GM23338 (cell line): ENCODE data around the gene KLF2. TPM values are rescaled to one million over a fixed set of nuclear protein-coding genes. Genes with fewer than 3 reads are reported as not detected.

Source experiments
- ATAC-seq: fragments of 200-7000 bp; cut with Tn5 transposase; 3 replicates; pipeline ENCODE4 v1.9.1; 2020
- DNase-seq: peaks from one replicate; pipeline ENCODE4 v3.0.0-alpha.2; 2015; ENCODE audit warnings: low spot score
- H2AFZ ChIP-seq: fragments of 200-600 bp; sonication (generic); 2 replicates; pipeline ENCODE4 v1.8.0; 2016; ENCODE audit warnings: antibody characterized with exemption, mild to moderate bottlenecking, moderate library complexity
- H3F3A ChIP-seq: fragments of 200-600 bp; sonication (generic); replicated peaks from 2 replicates; pipeline ENCODE4 v1.8.0; 2017; ENCODE audit warnings: antibody characterized with exemption, mixed run types, low read depth
- H3K27ac ChIP-seq: fragments of 200-600 bp; sonication (generic); 2 replicates; pipeline ENCODE4 v1.6.1; 2016; ENCODE audit warnings: low read depth
- H3K27me3 ChIP-seq: fragments of 200-600 bp; sonication (generic); 2 replicates; pipeline ENCODE4 v1.8.0; 2016; ENCODE audit warnings: mild to moderate bottlenecking, mixed run types, moderate library complexity; ENCODE audit not compliant: insufficient read depth
- H3K36me3 ChIP-seq: fragments of 200-600 bp; sonication (generic); 2 replicates; pipeline ENCODE4 v1.8.0; 2016; ENCODE audit warnings: mild to moderate bottlenecking; ENCODE audit not compliant: insufficient read depth
- H3K4me1 ChIP-seq: fragments of 200-600 bp; sonication (generic); 2 replicates; pipeline ENCODE4 v1.8.0; 2016; ENCODE audit warnings: mild to moderate bottlenecking, moderate library complexity; ENCODE audit not compliant: insufficient read depth
- H3K4me2 ChIP-seq: fragments of 200-600 bp; sonication (generic); 2 replicates; pipeline ENCODE4 v1.7.1; 2017; ENCODE audit warnings: mixed run types
- H3K4me3 ChIP-seq: fragments of 200-600 bp; sonication (generic); 2 replicates; pipeline ENCODE4 v1.6.1; 2016; ENCODE audit warnings: mixed run types
- H3K79me2 ChIP-seq: fragments of 200-600 bp; sonication (generic); replicated peaks from 2 replicates; pipeline ENCODE4 v1.8.0; 2017; ENCODE audit warnings: mild to moderate bottlenecking; ENCODE audit not compliant: insufficient read depth
- H3K9me2 ChIP-seq: fragments of 200-600 bp; sonication (generic); 2 replicates; pipeline ENCODE4 v1.8.0; 2017; ENCODE audit not compliant: insufficient read depth
- H4K20me1 ChIP-seq: fragments of 200-600 bp; sonication (generic); replicated peaks from 2 replicates; pipeline ENCODE4 v1.8.0; 2017; ENCODE audit warnings: mild to moderate bottlenecking; ENCODE audit not compliant: insufficient read depth
- H3K27ac Mint-ChIP-seq: 2 replicates; pipeline ENCODE4 v1.8.0; 2020; ENCODE audit warnings: inconsistent platforms, mild to moderate bottlenecking, moderate library complexity, mixed read lengths
- H3K27me3 Mint-ChIP-seq: 3 replicates; pipeline ENCODE4 v1.8.0; 2022; ENCODE audit warnings: low read depth, mild to moderate bottlenecking, moderate library complexity, mixed read lengths, inconsistent platforms; ENCODE audit not compliant: insufficient read depth, poor library complexity
- H3K36me3 Mint-ChIP-seq: 3 replicates; pipeline ENCODE4 v1.8.0; 2021; ENCODE audit warnings: low read depth, mild to moderate bottlenecking, inconsistent platforms, moderate library complexity, mixed read lengths
- H3K4me1 Mint-ChIP-seq: 3 replicates; pipeline ENCODE4 v1.8.0; 2020; ENCODE audit warnings: mild to moderate bottlenecking, inconsistent platforms, mixed read lengths
- H3K4me3 Mint-ChIP-seq: 3 replicates; pipeline ENCODE4 v1.8.0; 2021; ENCODE audit warnings: moderate library complexity, mild to moderate bottlenecking, inconsistent platforms, mixed read lengths
- H3K9me3 Mint-ChIP-seq: 3 replicates; pipeline ENCODE4 v1.8.0; 2020; ENCODE audit warnings: moderate library complexity, mild to moderate bottlenecking, inconsistent platforms, mixed read lengths
- CREB1 ChIP-seq: fragments of 250-450 bp; sonication (Bioruptor Pico); IDR thresholded peaks from 2 replicates; pipeline ENCODE4 v1.5.0; 2020; ENCODE audit warnings: low read depth, mild to moderate bottlenecking, moderate library complexity
- EZH2 ChIP-seq: fragments of 200-600 bp; sonication (generic); IDR thresholded peaks from one replicate; pipeline ENCODE4 v1.8.0; 2017; ENCODE audit warnings: antibody characterized with exemption, mild to moderate bottlenecking, low read depth; ENCODE audit not compliant: unreplicated experiment
- EZH2phosphoT487 ChIP-seq: fragments of 200-600 bp; sonication (generic); IDR thresholded peaks from one replicate; pipeline ENCODE4 v1.8.1; 2018; ENCODE audit warnings: antibody characterized with exemption; ENCODE audit not compliant: unreplicated experiment
- JUNB ChIP-seq: IDR thresholded peaks from one replicate; pipeline ENCODE4 v1.6.1; 2016; ENCODE audit warnings: antibody characterized with exemption; ENCODE audit not compliant: unreplicated experiment
- NANOG ChIP-seq: IDR thresholded peaks from 2 replicates; pipeline ENCODE4 v1.6.1; 2016; ENCODE audit warnings: antibody characterized with exemption, borderline replicate concordance
- POLR2AphosphoS5 ChIP-seq: IDR thresholded peaks from 2 replicates; pipeline ENCODE4 v1.6.1; 2016; ENCODE audit warnings: antibody characterized with exemption, low read depth
- STAT1 ChIP-seq: IDR thresholded peaks from one replicate; pipeline ENCODE4 v1.6.1; 2016; ENCODE audit warnings: antibody characterized with exemption; ENCODE audit not compliant: unreplicated experiment
- ZNF114 ChIP-seq: fragments of 250-450 bp; sonication (Bioruptor Pico); IDR thresholded peaks from 2 replicates; pipeline ENCODE4 v1.5.0; 2020; ENCODE audit warnings: mild to moderate bottlenecking, moderate library complexity
- ZNF331 ChIP-seq: fragments of 250-450 bp; sonication (Bioruptor Pico); IDR thresholded peaks from 2 replicates; pipeline ENCODE4 v1.5.0; 2020; ENCODE audit warnings: low read depth, mild to moderate bottlenecking, moderate library complexity
- ZNF462 ChIP-seq: fragments of 250-450 bp; sonication (Bioruptor Pico); IDR thresholded peaks from 2 replicates; pipeline ENCODE4 v1.5.0; 2020; ENCODE audit warnings: mild to moderate bottlenecking, moderate library complexity
- polyA plus RNA-seq: library from polyadenylated mRNA; unstranded; fragments of >200 nt; fragmentation: Nextera tagmentation; extraction: Ambion mirVana; gene quantifications from 2 replicates; pipeline ENCODE4 v1.2.1, GENCODE V29; 2016
- total RNA-seq: library from RNA; depleted of rRNA; stranded (reverse); fragments of >200 nt; shearing (Covaris generic); gene quantifications from 2 replicates; pipeline ENCODE4 v1.2.3, GENCODE V29; 2014
- TF ChIP-seq, protein P1 (sequence below), 2 experiments: fragments of 200-600 bp in 1 of 2; sonication (generic) in 1 of 2; conservative IDR thresholded peaks; 2 replicates each; pipeline versions ENCODE4 v1.5.1 to v1.6.1; 2016 to 2017; ENCODE audit warnings: antibody characterized with exemption in 2 of 2, low read depth in 2 of 2, mild to moderate bottlenecking in 2 of 2, moderate library complexity in 1 of 2
- TF ChIP-seq, protein P2 (sequence below): IDR thresholded peaks from 2 replicates; pipeline ENCODE4 v1.6.1; 2016; ENCODE audit warnings: antibody characterized with exemption

Gene KLF2
- total and polyA plus RNA-seq, 2 experiments from 2014 or later = 0.90 TPM; not detected in 1

DNA sequence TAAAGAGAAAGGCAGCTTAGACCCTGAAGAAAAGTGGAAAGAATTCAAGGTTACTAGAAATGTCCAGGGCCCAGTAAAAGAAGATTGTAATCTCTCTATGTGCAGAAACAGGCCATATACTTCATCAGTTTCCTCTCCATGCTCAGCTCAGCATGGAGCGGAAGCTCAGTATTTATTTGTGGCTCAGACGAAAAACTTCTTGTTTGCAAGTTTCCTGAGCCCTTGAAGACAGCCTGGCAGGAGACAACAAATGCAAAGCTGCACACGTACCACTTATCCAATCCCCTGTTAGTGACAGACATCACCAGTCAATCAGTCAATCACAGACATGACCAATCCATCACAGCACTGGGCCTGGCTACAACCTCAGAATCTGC lies 8.1 kb upstream of the KLF2 start:
- no peak overlapping the region for H3K27ac Mint-ChIP-seq
- no peak overlapping the region for H2AFZ ChIP-seq
- TF ChIP-seq ZNF331 (CRISPR knock-in tag) (no peak), EZH2phosphoT487 (no peak), STAT1 (no peak), POLR2AphosphoS5 (no peak), JUNB (no peak), ZNF114 (CRISPR knock-in tag) (no peak), NANOG (no peak), ZNF462 (no peak), CREB1 (CRISPR knock-in tag) (no peak), EZH2 (no peak)
- TF ChIP-seq, protein P1, sequence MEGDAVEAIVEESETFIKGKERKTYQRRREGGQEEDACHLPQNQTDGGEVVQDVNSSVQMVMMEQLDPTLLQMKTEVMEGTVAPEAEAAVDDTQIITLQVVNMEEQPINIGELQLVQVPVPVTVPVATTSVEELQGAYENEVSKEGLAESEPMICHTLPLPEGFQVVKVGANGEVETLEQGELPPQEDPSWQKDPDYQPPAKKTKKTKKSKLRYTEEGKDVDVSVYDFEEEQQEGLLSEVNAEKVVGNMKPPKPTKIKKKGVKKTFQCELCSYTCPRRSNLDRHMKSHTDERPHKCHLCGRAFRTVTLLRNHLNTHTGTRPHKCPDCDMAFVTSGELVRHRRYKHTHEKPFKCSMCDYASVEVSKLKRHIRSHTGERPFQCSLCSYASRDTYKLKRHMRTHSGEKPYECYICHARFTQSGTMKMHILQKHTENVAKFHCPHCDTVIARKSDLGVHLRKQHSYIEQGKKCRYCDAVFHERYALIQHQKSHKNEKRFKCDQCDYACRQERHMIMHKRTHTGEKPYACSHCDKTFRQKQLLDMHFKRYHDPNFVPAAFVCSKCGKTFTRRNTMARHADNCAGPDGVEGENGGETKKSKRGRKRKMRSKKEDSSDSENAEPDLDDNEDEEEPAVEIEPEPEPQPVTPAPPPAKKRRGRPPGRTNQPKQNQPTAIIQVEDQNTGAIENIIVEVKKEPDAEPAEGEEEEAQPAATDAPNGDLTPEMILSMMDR (conservative IDR thresholded peaks at IDR 0.05; ENCODE audit: low read depth in 2 of 2) = no peak
- TF ChIP-seq, protein P2, sequence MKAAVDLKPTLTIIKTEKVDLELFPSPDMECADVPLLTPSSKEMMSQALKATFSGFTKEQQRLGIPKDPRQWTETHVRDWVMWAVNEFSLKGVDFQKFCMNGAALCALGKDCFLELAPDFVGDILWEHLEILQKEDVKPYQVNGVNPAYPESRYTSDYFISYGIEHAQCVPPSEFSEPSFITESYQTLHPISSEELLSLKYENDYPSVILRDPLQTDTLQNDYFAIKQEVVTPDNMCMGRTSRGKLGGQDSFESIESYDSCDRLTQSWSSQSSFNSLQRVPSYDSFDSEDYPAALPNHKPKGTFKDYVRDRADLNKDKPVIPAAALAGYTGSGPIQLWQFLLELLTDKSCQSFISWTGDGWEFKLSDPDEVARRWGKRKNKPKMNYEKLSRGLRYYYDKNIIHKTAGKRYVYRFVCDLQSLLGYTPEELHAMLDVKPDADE = no peak
- ATAC-seq (no peak), DNase-seq (no peak)
- H3K27me3 ChIP-seq = no peaks in the 10 kb centered on the region
- H3K4me1 ChIP-seq = no peaks in the 10 kb centered on the region
- no peaks in the 10 kb centered on the region for H4K20me1 ChIP-seq
- no peaks in the 10 kb centered on the region for H3F3A ChIP-seq
- no peak overlapping the region for H3K27ac ChIP-seq
- H3K36me3 ChIP-seq = no peaks in the 10 kb centered on the region
- no peaks in the 10 kb centered on the region for H3K79me2 ChIP-seq
- no peaks in the 10 kb centered on the region for H3K9me2 ChIP-seq
- H3K4me3 ChIP-seq = no peak overlapping the region
- no peak overlapping the region for H3K4me3 Mint-ChIP-seq
- no peak overlapping the region for H3K4me2 ChIP-seq
- H3K9me3 Mint-ChIP-seq = peaks cover 2% of the 10 kb centered on the region; the same call in 2 of the 3 replicates
- H3K36me3 Mint-ChIP-seq = no peaks in the 10 kb centered on the region
- H3K27me3 Mint-ChIP-seq = peaks cover 13% of the 10 kb centered on the region
- H3K4me1 Mint-ChIP-seq = no peaks in the 10 kb centered on the region
